Measurements from ENCODE around the gene XCL1.

Gene XCL1

DNA sequence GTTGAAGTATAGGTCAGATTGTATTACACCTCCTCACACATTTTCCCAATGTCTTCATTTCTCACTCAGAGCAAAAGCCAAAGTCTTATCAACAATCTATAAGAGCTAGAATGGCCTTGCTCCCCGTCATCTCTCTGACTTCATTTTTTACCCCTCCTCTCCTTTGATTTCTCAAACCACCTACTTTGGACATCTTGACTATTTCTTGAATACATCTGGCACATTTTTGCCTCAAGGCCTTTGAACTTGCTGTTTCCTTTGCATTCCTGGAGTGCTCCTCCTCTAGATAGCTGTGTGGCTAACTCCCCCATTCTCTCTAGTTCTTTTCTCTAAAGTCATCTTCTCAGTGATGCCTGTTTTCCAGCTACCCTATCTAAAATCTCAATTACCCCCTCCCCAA is 25.4 kb upstream of the XCL1 start:
- no peak for DNase-seq (ENCODE audit: low read depth)
- TF ChIP-seq, protein P1, sequence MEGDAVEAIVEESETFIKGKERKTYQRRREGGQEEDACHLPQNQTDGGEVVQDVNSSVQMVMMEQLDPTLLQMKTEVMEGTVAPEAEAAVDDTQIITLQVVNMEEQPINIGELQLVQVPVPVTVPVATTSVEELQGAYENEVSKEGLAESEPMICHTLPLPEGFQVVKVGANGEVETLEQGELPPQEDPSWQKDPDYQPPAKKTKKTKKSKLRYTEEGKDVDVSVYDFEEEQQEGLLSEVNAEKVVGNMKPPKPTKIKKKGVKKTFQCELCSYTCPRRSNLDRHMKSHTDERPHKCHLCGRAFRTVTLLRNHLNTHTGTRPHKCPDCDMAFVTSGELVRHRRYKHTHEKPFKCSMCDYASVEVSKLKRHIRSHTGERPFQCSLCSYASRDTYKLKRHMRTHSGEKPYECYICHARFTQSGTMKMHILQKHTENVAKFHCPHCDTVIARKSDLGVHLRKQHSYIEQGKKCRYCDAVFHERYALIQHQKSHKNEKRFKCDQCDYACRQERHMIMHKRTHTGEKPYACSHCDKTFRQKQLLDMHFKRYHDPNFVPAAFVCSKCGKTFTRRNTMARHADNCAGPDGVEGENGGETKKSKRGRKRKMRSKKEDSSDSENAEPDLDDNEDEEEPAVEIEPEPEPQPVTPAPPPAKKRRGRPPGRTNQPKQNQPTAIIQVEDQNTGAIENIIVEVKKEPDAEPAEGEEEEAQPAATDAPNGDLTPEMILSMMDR (conservative IDR thresholded peaks at IDR 0.05; ENCODE audit: low read depth, low read length), result no peak
- no peak overlapping the region for H3K4me3 ChIP-seq (ENCODE audit: low read length)

DNA sequence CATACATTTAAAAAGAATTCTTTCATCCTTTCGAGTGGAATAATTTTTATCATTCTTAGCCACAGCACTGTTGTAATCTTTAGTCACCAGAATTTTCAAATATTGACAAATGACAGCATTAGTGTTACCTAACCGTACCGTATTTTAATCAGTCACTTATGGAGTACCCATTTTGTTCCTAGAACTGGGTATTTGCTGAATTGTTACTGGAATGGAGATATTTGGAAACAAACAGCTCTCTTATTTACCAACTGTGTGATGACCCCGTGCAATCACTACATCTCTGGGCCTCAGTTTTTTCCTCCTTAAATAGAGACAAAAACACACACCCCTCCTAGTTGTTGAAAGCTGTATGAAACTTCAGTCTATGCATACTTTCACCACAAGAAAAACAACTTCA is 24.7 kb upstream of the XCL1 start:
- H3K4me3 ChIP-seq (ENCODE audit: low read length), result no peak overlapping the region
- TF ChIP-seq, protein P1 (conservative IDR thresholded peaks at IDR 0.05; ENCODE audit: low read depth, low read length), result no peak
- no peak for DNase-seq (ENCODE audit: low read depth)

DNA sequence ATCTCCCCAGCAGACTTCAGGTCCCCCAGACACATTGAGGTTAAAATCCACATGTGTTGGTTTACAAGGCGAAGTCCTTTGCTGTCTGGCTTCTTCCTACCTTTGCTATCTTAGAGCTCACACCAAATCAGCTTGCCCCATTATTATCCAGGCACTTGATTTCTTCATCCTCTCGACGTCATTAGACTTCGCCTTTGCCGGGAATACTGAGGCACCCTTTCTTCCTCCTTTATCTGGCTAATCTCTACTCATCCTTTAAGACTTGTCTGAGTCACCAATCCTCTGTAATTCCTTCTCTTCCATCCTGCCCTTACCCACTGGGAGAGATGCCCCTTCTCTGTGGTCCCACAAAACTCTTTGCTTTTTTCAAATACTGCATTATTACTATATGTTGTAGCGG is 23.4 kb upstream of the XCL1 start:
- no peak for DNase-seq (ENCODE audit: low read depth)
- TF ChIP-seq, protein P1 (conservative IDR thresholded peaks at IDR 0.05; ENCODE audit: low read depth, low read length), result no peak
- H3K4me3 ChIP-seq (ENCODE audit: low read length), result no peak overlapping the region

DNA sequence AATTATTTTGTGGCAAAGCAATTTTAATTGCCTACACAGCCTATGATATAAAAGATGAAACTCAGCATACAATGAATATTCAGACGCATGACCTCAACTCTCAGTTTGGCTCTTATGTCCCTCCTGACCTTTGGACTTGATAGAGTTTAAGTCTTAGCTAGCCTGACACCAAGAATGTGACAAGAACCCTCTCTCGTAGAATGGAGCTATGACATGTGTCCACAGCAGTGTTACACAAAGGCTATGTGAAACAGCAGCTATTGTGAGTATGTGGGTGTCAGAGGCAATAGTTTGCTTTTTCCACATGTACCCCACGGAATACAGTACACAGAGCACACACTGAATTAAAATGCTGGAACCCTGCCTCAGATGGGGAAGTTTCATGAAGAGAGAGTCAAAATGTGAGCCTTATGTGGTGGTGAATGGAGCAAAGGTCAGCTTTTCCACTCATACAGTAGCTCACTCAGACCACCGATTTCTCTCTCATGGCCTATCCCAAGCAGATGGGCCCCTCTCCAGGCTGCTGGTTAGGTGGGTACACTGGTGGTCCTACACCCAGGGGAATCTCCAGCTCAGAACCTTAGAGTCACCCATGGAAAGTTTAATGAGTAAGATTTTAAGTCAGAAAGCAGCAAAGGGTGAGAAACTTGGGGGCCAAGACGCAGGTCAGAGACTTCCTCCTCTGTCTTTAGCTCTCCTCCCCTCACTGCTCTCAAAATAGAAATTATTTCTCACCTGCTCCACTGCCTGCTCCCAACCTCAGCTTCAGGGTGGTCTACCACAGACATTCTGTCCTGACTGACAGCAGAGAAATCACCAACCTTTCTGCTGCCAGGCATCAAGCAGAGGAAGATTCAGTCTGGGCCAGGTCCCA is 22.5 kb upstream of the XCL1 start:
- no peak for DNase-seq (ENCODE audit: low read depth)

DNA sequence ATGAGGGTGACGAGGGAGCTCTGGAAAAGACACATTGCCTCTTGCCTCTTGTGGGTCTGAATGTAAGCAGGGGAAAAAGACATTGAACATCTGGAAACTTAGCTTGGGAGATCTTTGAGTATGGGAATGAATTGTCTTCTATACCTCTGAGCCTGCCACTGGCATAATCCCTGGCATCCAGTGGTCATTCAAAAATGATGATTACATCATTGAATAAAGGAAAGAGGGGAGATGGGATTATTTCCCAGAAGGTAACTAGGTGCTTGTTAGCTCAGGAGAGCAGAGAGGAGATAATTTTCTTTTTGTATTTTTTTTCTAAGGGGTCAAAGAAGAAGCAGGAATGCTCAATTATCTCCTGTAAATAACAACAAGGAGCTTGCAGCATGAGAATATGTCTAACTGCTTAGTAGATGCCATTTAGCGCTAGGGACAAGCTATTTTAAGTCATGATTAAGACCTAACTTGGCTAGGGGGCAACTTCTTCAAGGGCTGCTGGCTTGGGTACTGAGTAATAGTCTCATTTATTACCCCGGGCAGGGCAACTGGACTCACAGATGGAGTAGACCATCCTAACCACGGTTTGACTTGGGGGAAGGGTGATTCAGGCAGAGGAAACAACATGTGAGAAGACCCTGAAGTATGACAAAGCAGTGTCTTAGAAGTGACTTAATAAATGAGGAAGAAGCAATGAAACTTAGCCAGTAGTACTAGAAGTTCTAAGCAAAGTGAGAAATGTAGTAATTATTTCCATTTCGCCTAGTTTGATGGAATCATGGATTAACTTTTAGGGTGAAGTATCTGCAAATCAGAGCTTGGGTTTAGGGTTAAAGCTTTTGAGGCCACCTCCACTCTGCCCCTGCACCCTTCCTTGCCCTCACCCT is 21.6 kb upstream of the XCL1 start:
- no peak for DNase-seq (ENCODE audit: low read depth)
- H3K4me3 ChIP-seq (ENCODE audit: low read length), result no peak overlapping the region
- TF ChIP-seq, protein P1 (conservative IDR thresholded peaks at IDR 0.05; ENCODE audit: low read depth, low read length), result no peak

More for the DNA sequence above, 22.5 kb upstream of the XCL1 start:
- TF ChIP-seq, protein P1 (conservative IDR thresholded peaks at IDR 0.05; ENCODE audit: low read depth, low read length), result no peak
- H3K4me3 ChIP-seq (ENCODE audit: low read length), result no peak overlapping the region

DNA sequence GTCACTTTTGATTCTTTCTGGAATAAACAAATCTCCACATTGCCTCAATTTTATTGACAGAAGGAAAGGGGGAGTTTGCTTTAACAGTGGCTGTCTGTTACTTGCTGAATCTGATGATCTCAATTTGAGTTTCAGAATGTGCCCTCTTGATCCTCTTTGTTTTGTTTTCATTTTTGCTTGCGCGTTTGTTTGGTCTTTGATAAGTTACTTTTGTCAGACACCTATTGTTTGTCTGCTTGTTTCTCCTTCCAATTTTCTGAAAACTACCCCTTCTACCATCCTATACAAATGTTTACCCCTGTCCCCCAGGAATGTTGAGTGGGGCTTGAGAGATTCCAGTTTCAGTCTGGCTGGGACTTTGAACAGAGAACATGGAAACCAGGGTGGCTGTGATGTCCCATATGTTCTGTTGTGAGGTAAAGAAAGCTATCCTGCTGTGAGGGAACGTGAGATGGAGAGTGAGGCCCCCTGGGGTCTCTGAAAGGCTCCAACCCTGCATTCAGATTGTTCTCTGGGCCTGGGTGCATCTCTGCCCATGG is 20.8 kb upstream of the XCL1 start:
- no peak overlapping the region for H3K4me3 ChIP-seq (ENCODE audit: low read length)
- TF ChIP-seq, protein P1 (conservative IDR thresholded peaks at IDR 0.05; ENCODE audit: low read depth, low read length), result no peak
- DNase-seq (ENCODE audit: low read depth), result no peak

All from retinal pigment epithelial cell (primary cell).